Astrocyte (in vitro differentiated cells and primary cell): Measurements from ENCODE around the gene CFAP157. TPM values are rescaled to one million over a fixed set of nuclear protein-coding genes. Genes with fewer than 3 reads are reported as not detected.

Experiments used
- DNase-seq: peaks from one replicate; pipeline ENCODE4 v3.0.0-alpha.2; 2010; ENCODE audit warnings: low read depth
- FAIRE-seq: peaks from 2 replicates; lab custom pipeline; 2011; peaks lifted over from hg19 to GRCh38; lab: Jason Lieb, UNC
- H2AFZ ChIP-seq: 2 replicates; pipeline ENCODE4 v1.6.0; 2012; ENCODE audit warnings: low read depth, low read length, inconsistent platforms
- H3K27ac ChIP-seq: 2 replicates; pipeline ENCODE4 v1.5.1; 2011; ENCODE audit warnings: low read depth, low read length, inconsistent platforms
- H3K27me3 ChIP-seq: 2 replicates; pipeline ENCODE4 v1.6.0; 2011; ENCODE audit warnings: low read length, inconsistent platforms; ENCODE audit not compliant: insufficient read depth
- H3K36me3 ChIP-seq: 2 replicates; pipeline ENCODE4 v1.5.1; 2011; ENCODE audit warnings: low read length, inconsistent platforms; ENCODE audit not compliant: insufficient read depth
- H3K4me1 ChIP-seq: 2 replicates; pipeline ENCODE4 v1.5.1; 2011; ENCODE audit warnings: low read length, inconsistent platforms; ENCODE audit not compliant: insufficient read depth
- H3K4me2 ChIP-seq: 2 replicates; pipeline ENCODE4 v1.6.0; 2012; ENCODE audit warnings: low read length, inconsistent platforms
- H3K4me3 ChIP-seq: 2 replicates; pipeline ENCODE4 v1.5.1; 2011; ENCODE audit warnings: low read depth, mild to moderate bottlenecking, low read length, inconsistent platforms; ENCODE audit not compliant: insufficient read depth
- H3K79me2 ChIP-seq: 2 replicates; pipeline ENCODE4 v1.6.0; 2012; ENCODE audit warnings: mild to moderate bottlenecking, low read length, inconsistent platforms; ENCODE audit not compliant: insufficient read depth
- H3K9ac ChIP-seq: 2 replicates; pipeline ENCODE4 v1.6.0; 2012; ENCODE audit warnings: mild to moderate bottlenecking, low read length, inconsistent platforms
- H3K9me3 ChIP-seq: 2 replicates; pipeline ENCODE4 v1.5.1; 2012; ENCODE audit warnings: low read depth, mild to moderate bottlenecking, low read length, inconsistent platforms; ENCODE audit not compliant: insufficient read depth
- H4K20me1 ChIP-seq: 2 replicates; pipeline ENCODE4 v1.6.0; 2012; ENCODE audit warnings: low read length, inconsistent platforms; ENCODE audit not compliant: insufficient read depth
- H3K27ac Mint-ChIP-seq: one replicate; pipeline ENCODE4 v1.8.0; 2021; ENCODE audit warnings: mild to moderate bottlenecking, mixed read lengths; ENCODE audit not compliant: unreplicated experiment
- H3K27me3 Mint-ChIP-seq: one replicate; pipeline ENCODE4 v1.8.0; 2021; ENCODE audit warnings: low read depth, mixed read lengths; ENCODE audit not compliant: unreplicated experiment
- H3K36me3 Mint-ChIP-seq: one replicate; pipeline ENCODE4 v1.8.0; 2021; ENCODE audit warnings: low read depth, mixed read lengths; ENCODE audit not compliant: unreplicated experiment
- H3K4me1 Mint-ChIP-seq: one replicate; pipeline ENCODE4 v1.8.0; 2021; ENCODE audit warnings: low read depth, mixed read lengths; ENCODE audit not compliant: unreplicated experiment
- H3K4me3 Mint-ChIP-seq: one replicate; pipeline ENCODE4 v1.8.0; 2021; ENCODE audit warnings: mild to moderate bottlenecking, moderate library complexity, mixed read lengths; ENCODE audit not compliant: unreplicated experiment
- H3K9me3 Mint-ChIP-seq: one replicate; pipeline ENCODE4 v1.8.0; 2021; ENCODE audit warnings: mild to moderate bottlenecking, mixed read lengths; ENCODE audit not compliant: unreplicated experiment
- EZH2 ChIP-seq: IDR thresholded peaks from 2 replicates; pipeline ENCODE4 v1.6.1; 2012; ENCODE audit warnings: mild to moderate bottlenecking, low read length, inconsistent platforms; ENCODE audit not compliant: insufficient read depth
- total RNA-seq: library from RNA; stranded (reverse); gene quantifications from 2 replicates; pipeline ENCODE4 v1.2.1, GENCODE V29; 2021
- TF ChIP-seq, protein P1 (sequence below): IDR thresholded peaks from 2 replicates; pipeline ENCODE4 v1.5.1; 2011; ENCODE audit warnings: low read depth, mild to moderate bottlenecking, inconsistent platforms, low read length, moderate library complexity; ENCODE audit not compliant: insufficient read depth

CFAP157 gene
- total RNA-seq, 1 donor from 2014 or later: 0.09 TPM

DNA sequence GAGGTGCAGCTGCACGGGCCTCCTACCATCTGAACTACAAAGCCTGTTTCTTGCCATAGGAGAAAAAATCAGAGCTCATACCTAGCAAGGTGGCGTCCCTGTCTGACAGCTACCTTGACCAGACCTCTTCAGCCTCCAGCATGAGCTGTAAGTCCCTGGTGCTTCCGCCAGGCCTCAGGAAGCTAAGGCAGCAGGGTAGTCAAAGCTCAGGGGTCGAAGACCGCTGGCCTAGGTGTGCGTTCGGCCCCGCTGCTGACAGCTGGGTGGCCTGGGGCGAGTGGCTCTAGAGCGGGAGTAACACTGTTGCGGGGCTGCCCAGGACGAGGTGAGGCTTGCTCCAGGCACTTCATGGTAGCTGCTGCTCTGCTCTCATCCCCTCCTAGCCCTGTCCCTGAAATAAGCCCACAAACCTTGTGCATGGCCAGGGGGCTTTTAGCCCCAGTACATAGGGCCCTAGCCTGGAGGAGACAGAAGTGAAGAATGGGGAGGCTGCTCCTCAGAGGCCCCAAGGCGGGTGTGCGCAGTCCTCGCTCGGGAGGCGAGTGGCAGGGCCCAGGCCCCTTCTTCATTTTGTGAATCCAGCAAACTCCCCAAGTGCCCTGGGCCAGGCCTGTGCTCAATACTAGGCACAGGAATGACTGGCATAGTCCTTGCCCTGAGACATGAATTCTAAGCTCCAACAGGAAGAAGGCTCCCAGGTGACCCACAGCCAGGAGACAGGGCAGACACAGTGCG is 22.9 kb downstream of the CFAP157 start:
- Histone ChIP-seq H3K4me2 (no peak overlapping the region), H3K4me3 (no peak overlapping the region), H2AFZ (no peak overlapping the region), H3K9ac (no peak overlapping the region), H3K79me2 (peaks cover 6% of the 10 kb centered on the region), H3K4me1 (peaks cover 6% of the 10 kb centered on the region), H3K9me3 (no peaks in the 10 kb centered on the region), H3K27me3 (no peaks in the 10 kb centered on the region), H4K20me1 (peaks cover 5% of the 10 kb centered on the region), H3K27ac (no peak overlapping the region), H3K36me3 (no peaks in the 10 kb centered on the region)
- TF ChIP-seq, protein P1, sequence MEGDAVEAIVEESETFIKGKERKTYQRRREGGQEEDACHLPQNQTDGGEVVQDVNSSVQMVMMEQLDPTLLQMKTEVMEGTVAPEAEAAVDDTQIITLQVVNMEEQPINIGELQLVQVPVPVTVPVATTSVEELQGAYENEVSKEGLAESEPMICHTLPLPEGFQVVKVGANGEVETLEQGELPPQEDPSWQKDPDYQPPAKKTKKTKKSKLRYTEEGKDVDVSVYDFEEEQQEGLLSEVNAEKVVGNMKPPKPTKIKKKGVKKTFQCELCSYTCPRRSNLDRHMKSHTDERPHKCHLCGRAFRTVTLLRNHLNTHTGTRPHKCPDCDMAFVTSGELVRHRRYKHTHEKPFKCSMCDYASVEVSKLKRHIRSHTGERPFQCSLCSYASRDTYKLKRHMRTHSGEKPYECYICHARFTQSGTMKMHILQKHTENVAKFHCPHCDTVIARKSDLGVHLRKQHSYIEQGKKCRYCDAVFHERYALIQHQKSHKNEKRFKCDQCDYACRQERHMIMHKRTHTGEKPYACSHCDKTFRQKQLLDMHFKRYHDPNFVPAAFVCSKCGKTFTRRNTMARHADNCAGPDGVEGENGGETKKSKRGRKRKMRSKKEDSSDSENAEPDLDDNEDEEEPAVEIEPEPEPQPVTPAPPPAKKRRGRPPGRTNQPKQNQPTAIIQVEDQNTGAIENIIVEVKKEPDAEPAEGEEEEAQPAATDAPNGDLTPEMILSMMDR: no peak
- no peak for TF ChIP-seq EZH2
- H3K36me3 Mint-ChIP-seq: no peaks in the 10 kb centered on the region
- no peak overlapping the region for H3K27ac Mint-ChIP-seq
- H3K4me1 Mint-ChIP-seq: peaks cover 2% of the 10 kb centered on the region
- peaks cover 2% of the 10 kb centered on the region for H3K9me3 Mint-ChIP-seq
- H3K27me3 Mint-ChIP-seq: peaks cover 11% of the 10 kb centered on the region
- H3K4me3 Mint-ChIP-seq: no peak overlapping the region
- FAIRE-seq (no peak), DNase-seq (no peak)

DNA sequence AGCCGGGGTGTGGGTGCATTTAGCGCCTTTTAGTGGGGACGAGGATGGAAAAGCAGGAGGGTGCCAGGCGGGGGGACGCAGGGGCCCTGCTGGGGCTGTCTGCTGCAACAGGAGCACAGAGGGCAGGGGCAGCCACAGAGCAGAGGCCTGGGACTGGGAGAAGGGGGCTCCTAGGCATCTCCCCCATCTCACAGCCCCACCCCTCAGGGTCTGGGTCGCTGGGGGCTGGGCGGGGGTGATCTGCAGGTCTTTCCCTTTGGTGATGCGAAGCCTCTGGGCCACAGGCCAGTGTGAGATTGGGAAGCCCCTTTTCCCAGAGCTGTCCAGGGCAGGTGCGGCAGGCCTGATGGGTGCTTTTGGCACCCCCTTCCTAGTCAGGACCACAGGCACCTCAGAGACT is 23.5 kb downstream of the CFAP157 start:
- Mint-ChIP-seq H3K36me3 (no peaks in the 10 kb centered on the region), H3K27me3 (peaks cover 11% of the 10 kb centered on the region), H3K9me3 (peaks cover 2% of the 10 kb centered on the region), H3K4me1 (peaks cover 2% of the 10 kb centered on the region), H3K4me3 (no peak overlapping the region), H3K27ac (no peak overlapping the region)
- no peaks in the 10 kb centered on the region for H3K9me3 ChIP-seq
- peaks cover 6% of the 10 kb centered on the region for H3K79me2 ChIP-seq
- FAIRE-seq (no peak), DNase-seq (no peak)
- peaks cover 5% of the 10 kb centered on the region for H4K20me1 ChIP-seq
- H3K4me1 ChIP-seq: peaks cover 6% of the 10 kb centered on the region
- TF ChIP-seq EZH2: no peak
- TF ChIP-seq, protein P1: no peak
- no peaks in the 10 kb centered on the region for H3K36me3 ChIP-seq
- H3K4me3 ChIP-seq: no peak overlapping the region
- no peak overlapping the region for H3K27ac ChIP-seq
- H3K27me3 ChIP-seq: no peaks in the 10 kb centered on the region
- H3K9ac ChIP-seq: no peak overlapping the region
- H2AFZ ChIP-seq: no peak overlapping the region
- no peak overlapping the region for H3K4me2 ChIP-seq

DNA sequence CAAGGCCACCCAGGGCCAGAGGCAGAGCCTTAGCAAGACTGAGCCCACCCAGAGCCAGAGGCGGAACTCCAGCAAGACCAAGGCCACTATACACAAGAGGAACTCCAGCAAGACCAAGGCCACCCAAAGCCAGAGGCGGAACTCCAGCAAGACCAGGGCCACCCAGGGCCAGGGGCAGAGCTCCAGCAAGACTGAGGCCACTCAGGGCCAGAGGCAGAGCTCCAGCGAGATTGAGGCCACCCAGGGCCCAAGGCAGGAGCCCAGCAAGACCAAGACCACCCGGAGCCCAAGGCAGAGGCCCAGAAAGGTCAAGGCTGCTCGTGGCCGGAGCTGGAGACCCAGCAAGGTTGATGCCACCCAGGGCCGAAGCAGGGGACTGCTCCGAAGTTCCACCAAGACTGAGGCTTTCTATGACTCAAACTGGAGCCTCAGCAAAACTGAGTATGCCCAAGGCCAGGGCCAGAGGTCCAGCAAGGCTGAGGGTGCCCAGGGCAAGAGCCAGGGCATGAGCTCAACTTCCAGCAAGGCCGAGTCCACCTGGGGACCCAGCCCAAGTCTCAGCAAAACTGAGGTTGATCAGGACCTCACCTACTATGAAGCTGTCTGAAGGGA is 24.1 kb downstream of the CFAP157 start:
- Histone ChIP-seq H3K9ac (no peak overlapping the region), H4K20me1 (peaks cover 5% of the 10 kb centered on the region), H2AFZ (no peak overlapping the region), H3K4me1 (peaks cover 11% of the 10 kb centered on the region), H3K9me3 (no peaks in the 10 kb centered on the region), H3K27ac (no peak overlapping the region), H3K79me2 (peaks cover 6% of the 10 kb centered on the region), H3K4me2 (no peak overlapping the region), H3K36me3 (no peaks in the 10 kb centered on the region), H3K27me3 (no peaks in the 10 kb centered on the region), H3K4me3 (no peak overlapping the region)
- no peak for DNase-seq
- Mint-ChIP-seq H3K4me3 (no peak overlapping the region), H3K36me3 (no peaks in the 10 kb centered on the region), H3K4me1 (peaks cover 2% of the 10 kb centered on the region), H3K27me3 (peaks cover 9% of the 10 kb centered on the region), H3K27ac (no peak overlapping the region), H3K9me3 (peaks cover 2% of the 10 kb centered on the region)
- TF ChIP-seq, protein P1: no peak
- no peak for TF ChIP-seq EZH2
- FAIRE-seq: no peak
